HFF-Myc (cell line): Measurements from ENCODE around the gene SERPINE2.

Source experiments
- DNase-seq: peaks from one replicate; pipeline ENCODE4 v3.0.0-alpha.2; 2011; ENCODE audit warnings: low read depth; ENCODE audit errors: extremely low read depth
- H3K4me3 ChIP-seq: replicated peaks from 2 replicates; pipeline ENCODE4 v1.5.1; 2011; ENCODE audit warnings: low read depth, mild to moderate bottlenecking, control low read depth, low read length
- TF ChIP-seq, protein P1 (sequence below): IDR thresholded peaks from 2 replicates; pipeline ENCODE4 v1.5.1; 2012; ENCODE audit warnings: mild to moderate bottlenecking, low read depth, low read length, control low read depth; ENCODE audit errors: missing control alignments

Gene SERPINE2

GRCh38 chr2:223932816-223933800 lies 106.0 kb downstream of the SERPINE2 start:
- DNase-seq: no peak
- TF ChIP-seq, protein P1, sequence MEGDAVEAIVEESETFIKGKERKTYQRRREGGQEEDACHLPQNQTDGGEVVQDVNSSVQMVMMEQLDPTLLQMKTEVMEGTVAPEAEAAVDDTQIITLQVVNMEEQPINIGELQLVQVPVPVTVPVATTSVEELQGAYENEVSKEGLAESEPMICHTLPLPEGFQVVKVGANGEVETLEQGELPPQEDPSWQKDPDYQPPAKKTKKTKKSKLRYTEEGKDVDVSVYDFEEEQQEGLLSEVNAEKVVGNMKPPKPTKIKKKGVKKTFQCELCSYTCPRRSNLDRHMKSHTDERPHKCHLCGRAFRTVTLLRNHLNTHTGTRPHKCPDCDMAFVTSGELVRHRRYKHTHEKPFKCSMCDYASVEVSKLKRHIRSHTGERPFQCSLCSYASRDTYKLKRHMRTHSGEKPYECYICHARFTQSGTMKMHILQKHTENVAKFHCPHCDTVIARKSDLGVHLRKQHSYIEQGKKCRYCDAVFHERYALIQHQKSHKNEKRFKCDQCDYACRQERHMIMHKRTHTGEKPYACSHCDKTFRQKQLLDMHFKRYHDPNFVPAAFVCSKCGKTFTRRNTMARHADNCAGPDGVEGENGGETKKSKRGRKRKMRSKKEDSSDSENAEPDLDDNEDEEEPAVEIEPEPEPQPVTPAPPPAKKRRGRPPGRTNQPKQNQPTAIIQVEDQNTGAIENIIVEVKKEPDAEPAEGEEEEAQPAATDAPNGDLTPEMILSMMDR: no peak
- no peak overlapping the region for H3K4me3 ChIP-seq

DNA sequence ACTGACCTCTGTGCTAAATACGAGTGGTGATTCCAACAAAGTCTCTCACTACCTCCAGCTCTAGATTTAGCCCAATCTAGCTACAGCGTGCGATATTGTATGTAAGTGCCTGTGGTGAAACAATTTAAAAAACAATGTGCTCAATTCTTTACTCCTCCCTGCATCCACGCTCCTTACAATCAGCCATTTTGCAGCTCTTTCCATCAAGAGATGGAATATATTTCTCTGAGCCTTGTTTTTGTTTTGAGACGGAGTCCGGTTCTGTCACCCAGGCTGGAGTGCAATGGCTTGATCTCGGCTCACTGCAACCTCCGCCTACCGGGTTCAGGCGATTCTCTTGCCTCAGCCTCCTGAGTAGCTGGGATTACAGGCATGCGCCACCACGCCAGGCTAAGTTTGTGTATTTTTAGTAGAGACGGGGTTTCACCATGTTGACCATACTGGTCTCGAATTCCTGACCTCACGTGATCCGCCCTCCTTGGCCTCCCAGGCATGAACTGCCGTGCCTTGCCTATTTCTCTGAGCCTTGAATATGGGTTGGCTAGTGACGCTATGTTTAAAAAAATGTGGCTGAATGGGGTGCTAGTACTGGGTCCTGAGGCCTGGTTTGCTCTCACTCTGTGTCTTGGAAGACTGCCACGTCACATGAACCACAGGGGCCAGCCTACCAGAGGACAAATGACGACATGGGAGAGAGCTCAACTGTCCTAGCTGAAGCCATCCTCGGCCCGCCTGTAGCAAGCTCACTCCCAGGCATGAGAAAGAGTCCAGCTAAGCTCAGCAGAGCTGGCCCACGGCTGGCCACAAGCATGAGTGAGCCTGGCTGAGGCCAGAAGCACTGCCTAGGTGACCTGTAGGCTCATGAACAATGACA lies 108.7 kb downstream of the SERPINE2 start:
- H3K4me3 ChIP-seq: no peak overlapping the region
- TF ChIP-seq, protein P1: no peak
- DNase-seq: no peak

- DNase-seq: no peak
- TF ChIP-seq, protein P1: no peak
- H3K4me3 ChIP-seq: no peak overlapping the region
Observed at GRCh38 chr2:223929571-223930102, 109.4 kb downstream of the SERPINE2 start.

DNA sequence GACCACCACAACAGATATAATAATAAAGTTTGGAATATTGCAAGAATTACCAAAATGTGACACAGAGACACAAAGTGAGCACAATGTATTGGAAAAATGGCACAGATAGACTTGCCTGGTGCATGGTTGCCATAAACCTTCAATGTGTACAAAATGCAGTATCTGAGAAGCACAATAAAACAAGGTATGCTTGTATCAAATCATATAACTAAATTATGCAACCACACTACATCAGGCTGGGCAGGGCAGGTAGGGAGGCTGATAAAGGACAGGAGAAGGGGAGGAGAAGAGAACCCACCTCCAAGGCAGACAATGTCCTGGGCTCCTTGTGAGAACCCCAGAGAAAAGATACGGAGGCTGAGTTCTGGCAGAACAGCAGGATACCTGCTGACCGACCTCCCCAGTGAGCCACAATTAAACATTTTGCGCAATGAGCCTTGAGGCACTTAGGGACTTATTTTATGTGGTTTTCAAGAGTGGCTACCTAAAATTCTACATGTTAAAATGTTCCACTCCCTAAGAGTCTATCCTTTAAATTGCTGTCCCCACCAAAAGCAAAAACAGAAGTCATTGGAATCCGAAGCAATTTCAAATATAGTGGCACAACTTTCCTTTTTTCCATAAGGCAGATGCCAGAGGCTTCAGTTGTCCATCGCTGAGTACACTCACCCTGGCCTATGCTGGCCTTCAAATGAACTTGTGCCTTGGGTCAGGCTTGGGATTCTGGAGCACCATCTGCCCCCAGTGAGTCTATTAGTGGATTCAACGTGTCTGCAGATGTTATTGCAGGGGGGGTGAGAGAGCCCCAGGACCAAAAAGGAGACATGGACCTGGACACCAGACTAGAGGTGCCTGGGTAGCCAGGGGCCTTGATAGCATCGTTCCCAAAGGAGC lies 110.7 kb downstream of the SERPINE2 start:
- DNase-seq: no peak
- no peak overlapping the region for H3K4me3 ChIP-seq
- TF ChIP-seq, protein P1: no peak

DNA sequence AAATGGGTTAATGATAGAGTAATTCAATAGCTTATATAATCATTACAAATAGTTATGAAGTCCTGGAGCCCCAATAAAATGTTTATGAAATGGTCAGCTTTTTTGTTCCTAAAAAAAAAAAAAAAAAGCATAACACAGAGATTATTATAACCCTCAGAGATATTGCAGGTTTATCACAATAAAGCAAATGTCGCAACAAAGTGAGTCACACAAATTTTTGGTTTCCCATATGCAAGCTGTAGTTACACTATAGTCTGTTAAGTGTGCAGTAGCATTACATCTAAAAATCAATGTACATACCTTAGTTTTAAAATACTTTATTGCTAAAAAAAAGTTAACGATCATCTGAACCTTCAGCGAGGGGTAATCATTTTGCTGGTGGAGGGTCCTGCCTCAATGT lies 114.0 kb downstream of the SERPINE2 start:
- TF ChIP-seq, protein P1: no peak
- no peak overlapping the region for H3K4me3 ChIP-seq
- no peak for DNase-seq
